Karpas-422 (cell line): ENCODE data around the gene ZNF516. TPM values are rescaled to one million over a fixed set of nuclear protein-coding genes. Genes with fewer than 3 reads are reported as not detected.

ENCODE experiments used
- DNase-seq: peaks from one replicate; pipeline ENCODE4 v3.0.0-alpha.2; 2015
- H2AFZ ChIP-seq: fragments of 200-600 bp; sonication (generic); 2 replicates; pipeline ENCODE4 v1.6.1; 2014; ENCODE audit warnings: antibody characterized with exemption, low read length, mixed read lengths
- H3K27ac ChIP-seq: fragments of 200-600 bp; sonication (generic); 2 replicates; pipeline ENCODE4 v1.5.1; 2014; ENCODE audit warnings: mild to moderate bottlenecking, low read length, moderate library complexity
- H3K27me3 ChIP-seq: fragments of 200-600 bp; sonication (generic); 2 replicates; pipeline ENCODE4 v1.6.1; 2014; ENCODE audit warnings: low read length, mixed read lengths
- H3K36me3 ChIP-seq: fragments of 200-600 bp; sonication (generic); 2 replicates; pipeline ENCODE4 v1.6.1; 2014; ENCODE audit warnings: low read length, mixed read lengths; ENCODE audit not compliant: insufficient read depth
- H3K4me1 ChIP-seq: fragments of 200-600 bp; sonication (generic); 2 replicates; pipeline ENCODE4 v1.6.1; 2014; ENCODE audit warnings: mild to moderate bottlenecking, low read length, mixed read lengths
- H3K4me2 ChIP-seq: fragments of 200-600 bp; sonication (generic); 2 replicates; pipeline ENCODE4 v1.6.1; 2014; ENCODE audit warnings: low read length, low read depth, mild to moderate bottlenecking; ENCODE audit not compliant: poor library complexity, severe bottlenecking
- H3K4me3 ChIP-seq: fragments of 200-600 bp; sonication (generic); 2 replicates; pipeline ENCODE4 v1.5.1; 2014; ENCODE audit warnings: mild to moderate bottlenecking, antibody characterized with exemption, low read length, mixed read lengths
- H3K79me2 ChIP-seq: fragments of 200-600 bp; sonication (generic); 2 replicates; pipeline ENCODE4 v1.6.1; 2014; ENCODE audit warnings: mild to moderate bottlenecking, low read length, mixed read lengths
- H3K9ac ChIP-seq: fragments of 200-600 bp; sonication (generic); 2 replicates; pipeline ENCODE4 v1.6.0; 2014; ENCODE audit warnings: low read length
- H3K9me2 ChIP-seq: fragments of 200-600 bp; sonication (generic), shearing (Covaris generic); replicated peaks from 2 replicates; pipeline ENCODE4 v1.6.0; 2014; ENCODE audit warnings: mild to moderate bottlenecking, low read length, moderate library complexity; ENCODE audit not compliant: insufficient read depth
- H3K9me3 ChIP-seq: fragments of 300-700, 200-600 bp; sonication (generic); 2 replicates; pipeline ENCODE4 v1.6.1; 2014; ENCODE audit warnings: low read length, mixed read lengths
- H4K20me1 ChIP-seq: fragments of 200-600 bp; sonication (generic); 2 replicates; pipeline ENCODE4 v1.6.1; 2014; ENCODE audit warnings: mild to moderate bottlenecking, antibody characterized with exemption, low read length, low read depth; ENCODE audit not compliant: insufficient read depth
- total RNA-seq: library from RNA; depleted of rRNA; stranded (reverse); fragments of >200 nt; shearing (Covaris generic); gene quantifications from 2 replicates; pipeline ENCODE4 v1.2.3, GENCODE V29; 2014; ENCODE audit warnings: low replicate concordance

The ZNF516 gene
- total RNA-seq, 1 experiment from 2014 or later = 41.0 TPM

GRCh38 chr18:76347341-76347740 lies 147.7 kb downstream of the ZNF516 start:
- DNase-seq = no peak
- peaks cover 4% of the 10 kb centered on the region; the same call in 1 of the 2 replicates for H3K4me1 ChIP-seq
- no peaks in the 10 kb centered on the region for H3K79me2 ChIP-seq
- H4K20me1 ChIP-seq = peaks cover 4% of the 10 kb centered on the region; the same call in 1 of the 2 replicates
- no peaks in the 10 kb centered on the region for H3K27me3 ChIP-seq
- no peaks in the 10 kb centered on the region for H3K36me3 ChIP-seq
- no peak overlapping the region for H2AFZ ChIP-seq
- H3K27ac ChIP-seq = no peak overlapping the region
- H3K4me2 ChIP-seq = no peak overlapping the region
- no peaks in the 10 kb centered on the region for H3K9me2 ChIP-seq
- no peak overlapping the region for H3K4me3 ChIP-seq
- H3K9ac ChIP-seq = no peak overlapping the region
- no peaks in the 10 kb centered on the region for H3K9me3 ChIP-seq

GRCh38 chr18:76346490-76347130 lies 148.4 kb downstream of the ZNF516 start:
- Histone ChIP-seq H3K9me2 (no peaks in the 10 kb centered on the region), H3K27ac (no peak overlapping the region), H3K4me3 (no peak overlapping the region), H2AFZ (no peak overlapping the region), H3K9me3 (no peaks in the 10 kb centered on the region), H3K79me2 (no peaks in the 10 kb centered on the region), H4K20me1 (peaks cover 4% of the 10 kb centered on the region; the same call in 1 of the 2 replicates), H3K4me2 (no peak overlapping the region), H3K9ac (no peak overlapping the region), H3K27me3 (no peaks in the 10 kb centered on the region), H3K36me3 (no peaks in the 10 kb centered on the region), H3K4me1 (peaks cover 4% of the 10 kb centered on the region; the same call in 1 of the 2 replicates)
- no peak for DNase-seq

DNA sequence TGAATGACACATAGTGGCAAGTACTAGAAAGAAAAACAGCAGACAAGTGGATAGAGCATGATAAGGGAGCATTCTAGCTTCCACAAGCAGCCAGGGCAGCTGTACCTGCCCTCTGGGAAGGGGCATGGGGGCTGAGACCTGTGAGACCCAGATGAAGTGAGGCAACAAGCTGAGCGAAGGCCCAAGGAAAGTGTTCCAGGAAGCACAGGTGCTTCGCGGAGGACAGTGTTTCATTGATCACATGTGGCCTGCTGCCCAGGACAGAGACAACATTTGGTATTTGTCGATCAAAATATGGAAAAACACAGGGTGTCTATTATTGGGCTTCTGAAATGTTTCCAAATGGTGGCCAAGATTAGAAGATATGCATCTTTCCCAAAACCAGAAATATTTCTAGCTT lies 149.1 kb downstream of the ZNF516 start:
- Histone ChIP-seq H3K9me3 (no peaks in the 10 kb centered on the region), H3K4me2 (no peak overlapping the region), H3K27ac (no peak overlapping the region), H3K4me1 (peaks cover 4% of the 10 kb centered on the region; the same call in 1 of the 2 replicates), H3K9ac (no peak overlapping the region), H3K36me3 (no peaks in the 10 kb centered on the region), H2AFZ (no peak overlapping the region), H4K20me1 (peaks cover 4% of the 10 kb centered on the region; the same call in 1 of the 2 replicates), H3K27me3 (no peaks in the 10 kb centered on the region), H3K9me2 (no peaks in the 10 kb centered on the region), H3K79me2 (no peaks in the 10 kb centered on the region), H3K4me3 (no peak overlapping the region)
- no peak for DNase-seq

- no peak overlapping the region for H3K4me3 ChIP-seq
- no peak overlapping the region for H3K27ac ChIP-seq
These were observed 151.0 kb downstream of the ZNF516 start for GRCh38 chr18:76343938-76344569.

GRCh38 chr18:76340410-76340809 lies 154.6 kb downstream of the ZNF516 start:
- no peaks in the 10 kb centered on the region for H3K4me1 ChIP-seq
- no peaks in the 10 kb centered on the region for H3K9me3 ChIP-seq
- H3K27ac ChIP-seq = no peak overlapping the region
- H3K4me2 ChIP-seq = no peak overlapping the region
- H3K27me3 ChIP-seq = no peaks in the 10 kb centered on the region
- H3K79me2 ChIP-seq = no peaks in the 10 kb centered on the region
- no peaks in the 10 kb centered on the region for H3K9me2 ChIP-seq
- no peak overlapping the region for H3K9ac ChIP-seq
- H2AFZ ChIP-seq = no peak overlapping the region
- no peak overlapping the region for H3K4me3 ChIP-seq
- no peaks in the 10 kb centered on the region for H3K36me3 ChIP-seq
- H4K20me1 ChIP-seq = no peaks in the 10 kb centered on the region
- no peak for DNase-seq

More at GRCh38 chr18:76343938-76344569, 151.0 kb downstream of the ZNF516 start:
- H3K27me3 ChIP-seq = no peaks in the 10 kb centered on the region
- no peaks in the 10 kb centered on the region for H3K4me1 ChIP-seq
- H3K79me2 ChIP-seq = no peaks in the 10 kb centered on the region
- no peaks in the 10 kb centered on the region; the same call in 1 of the 2 replicates for H4K20me1 ChIP-seq
- no peak for DNase-seq
- H2AFZ ChIP-seq = no peak overlapping the region
- no peak overlapping the region for H3K4me2 ChIP-seq
- H3K9ac ChIP-seq = no peak overlapping the region
- H3K36me3 ChIP-seq = no peaks in the 10 kb centered on the region
- no peaks in the 10 kb centered on the region for H3K9me2 ChIP-seq
- no peaks in the 10 kb centered on the region for H3K9me3 ChIP-seq

DNA sequence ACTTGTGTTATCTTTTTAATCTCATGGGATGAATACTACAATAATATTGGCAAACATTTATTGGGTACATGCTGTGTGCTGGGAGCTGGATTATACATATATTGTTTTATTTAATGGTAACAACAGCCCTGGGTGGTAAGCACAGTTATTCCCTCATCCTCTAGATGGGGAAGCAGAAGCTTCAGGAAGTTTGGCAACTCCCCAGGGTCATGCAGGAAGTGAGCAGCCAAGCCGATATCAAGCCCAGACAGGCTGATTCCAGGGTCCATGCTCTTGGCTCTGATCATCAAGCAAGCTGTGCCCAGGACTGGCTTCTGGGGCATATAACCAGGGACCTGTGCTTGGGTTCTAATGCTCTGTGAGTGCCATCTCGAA lies 155.8 kb downstream of the ZNF516 start:
- Histone ChIP-seq H3K4me3 (no peak overlapping the region), H3K36me3 (no peaks in the 10 kb centered on the region), H3K27ac (no peak overlapping the region), H3K4me1 (no peaks in the 10 kb centered on the region), H3K4me2 (no peak overlapping the region), H3K79me2 (no peaks in the 10 kb centered on the region), H3K9me3 (no peaks in the 10 kb centered on the region), H3K9ac (no peak overlapping the region), H3K9me2 (no peaks in the 10 kb centered on the region), H2AFZ (no peak overlapping the region), H3K27me3 (no peaks in the 10 kb centered on the region), H4K20me1 (no peaks in the 10 kb centered on the region)
- no peak for DNase-seq

DNA sequence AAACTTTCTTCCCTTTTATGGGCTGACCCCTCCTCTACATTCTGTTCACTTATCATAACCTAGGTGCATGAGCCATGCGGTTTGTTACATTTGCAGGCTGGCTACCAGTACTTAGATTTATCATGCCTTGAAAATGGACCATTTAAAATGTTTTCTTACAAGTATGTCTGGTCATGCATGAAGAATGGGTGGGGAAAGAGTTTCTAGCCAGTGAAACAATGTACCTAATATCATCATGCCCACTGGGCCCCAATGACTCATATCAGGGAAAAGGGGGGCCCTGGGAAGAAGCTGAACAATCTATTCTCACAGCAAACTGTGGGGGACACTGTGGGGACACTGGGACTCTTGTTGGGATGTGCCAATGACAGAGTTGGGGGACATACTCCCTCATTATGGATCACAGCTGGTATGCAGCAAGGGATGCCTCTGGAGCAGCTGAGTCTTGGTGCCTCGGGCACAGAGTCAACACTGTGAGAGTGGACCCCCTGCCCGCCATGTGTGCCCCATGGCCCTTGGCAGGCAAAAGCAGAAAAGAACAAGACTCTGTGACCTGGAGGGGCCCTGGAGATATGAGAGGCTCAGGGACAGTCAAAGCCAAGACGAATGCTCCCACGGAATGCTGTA lies 156.3 kb downstream of the ZNF516 start:
- Histone ChIP-seq H3K4me1 (no peaks in the 10 kb centered on the region), H3K36me3 (no peaks in the 10 kb centered on the region), H3K9me3 (no peaks in the 10 kb centered on the region), H3K27ac (no peak overlapping the region), H3K9ac (no peak overlapping the region), H3K4me3 (no peak overlapping the region), H3K4me2 (no peak overlapping the region), H2AFZ (no peak overlapping the region), H3K79me2 (no peaks in the 10 kb centered on the region), H4K20me1 (no peaks in the 10 kb centered on the region), H3K9me2 (no peaks in the 10 kb centered on the region), H3K27me3 (no peaks in the 10 kb centered on the region)
- no peak for DNase-seq

DNA sequence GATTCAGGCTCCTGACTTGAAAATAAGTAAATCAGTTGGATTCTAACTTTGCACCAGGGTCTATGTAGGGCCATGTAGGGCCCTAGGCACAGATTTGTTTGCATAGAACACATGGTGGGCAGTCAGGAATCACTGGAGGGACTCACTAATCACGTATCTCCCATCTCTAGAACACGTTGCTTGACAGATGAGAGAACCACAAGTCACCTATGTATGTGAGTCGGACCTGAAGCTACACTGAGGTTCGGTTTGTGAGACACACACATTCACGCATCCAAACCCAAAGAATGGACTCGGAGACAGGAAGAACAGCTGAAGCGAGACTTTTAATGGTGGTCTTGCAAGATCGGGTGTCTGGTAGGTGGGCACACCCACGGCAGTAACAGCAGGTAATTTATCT lies 157.0 kb downstream of the ZNF516 start:
- Histone ChIP-seq H3K4me1 (no peaks in the 10 kb centered on the region), H3K9me2 (no peaks in the 10 kb centered on the region), H2AFZ (no peak overlapping the region), H3K36me3 (no peaks in the 10 kb centered on the region), H3K9ac (no peak overlapping the region), H3K4me3 (no peak overlapping the region), H4K20me1 (no peaks in the 10 kb centered on the region), H3K4me2 (no peak overlapping the region), H3K27me3 (no peaks in the 10 kb centered on the region), H3K9me3 (no peaks in the 10 kb centered on the region), H3K79me2 (no peaks in the 10 kb centered on the region), H3K27ac (no peak overlapping the region)
- no peak for DNase-seq
